Endothelial cell of umbilical vein (primary cell): ENCODE measurements around the gene ASB13. TPM values are rescaled to one million over a fixed set of nuclear protein-coding genes. Genes with fewer than 3 reads are reported as not detected.

Experiments
- BruUV-seq: library from RNA; stranded (reverse); fragments of 400-500 nt; replicated peaks from 2 replicates; lab custom pipeline; 2021; lab: Mats Ljungman, UMichigan
- CTCF ChIA-PET: fragments of 300-600, 350-600 bp; sonication (Branson Sonifier 250); formaldehyde crosslinking; loops from one replicate; lab custom pipeline; 2021; ENCODE audit warnings: antibody characterized with exemption, inconsistent platforms; lab: Charles Lee
- POLR2A ChIA-PET: fragments of 300-600, 350-600 bp; sonication (Branson Sonifier 250); formaldehyde crosslinking; loops from one replicate; lab custom pipeline; 2021; ENCODE audit warnings: antibody characterized with exemption, inconsistent platforms; lab: Charles Lee
- DNase-seq: peaks from one replicate; pipeline ENCODE4 v3.0.0-alpha.2; 2011; ENCODE audit warnings: low read depth, low spot score
- FAIRE-seq: peaks from 2 replicates; lab custom pipeline; 2011; peaks lifted over from hg19 to GRCh38; lab: Jason Lieb, UNC
- H2AFZ ChIP-seq: 2 replicates; pipeline ENCODE4 v1.6.0; 2012; ENCODE audit warnings: low read depth, low read length, control low read depth, inconsistent platforms
- H3K27ac ChIP-seq: 2 replicates; pipeline ENCODE4 v1.5.1; 2011; ENCODE audit warnings: low read depth, mild to moderate bottlenecking, control low read depth, low read length, moderate library complexity; ENCODE audit not compliant: insufficient read depth
- H3K27me3 ChIP-seq, 2 experiments: 2 replicates each; pipeline versions ENCODE4 v1.6.0 to v1.6.1; 2011; ENCODE audit warnings: low read length in 2 of 2, mixed read lengths in 1 of 2; ENCODE audit not compliant: control insufficient read depth in 2 of 2, insufficient read depth in 2 of 2
- H3K36me3 ChIP-seq, 2 experiments: 2 replicates in 1 of 2; 3 replicates in 1 of 2; pipeline ENCODE4 v1.5.1; 2011; ENCODE audit warnings: low read length in 2 of 2, mild to moderate bottlenecking in 1 of 2, moderate library complexity in 1 of 2; ENCODE audit not compliant: control insufficient read depth in 2 of 2, insufficient read depth in 2 of 2; ENCODE audit errors: extremely low read depth in 1 of 2
- H3K4me1 ChIP-seq: 3 replicates; pipeline ENCODE4 v1.5.1; 2011; ENCODE audit warnings: mild to moderate bottlenecking, low read length; ENCODE audit not compliant: control insufficient read depth, insufficient read depth; ENCODE audit errors: extremely low read depth
- H3K4me2 ChIP-seq: 2 replicates; pipeline ENCODE4 v1.6.1; 2011; ENCODE audit warnings: low read length, control low read depth, mixed read lengths; ENCODE audit not compliant: insufficient read depth
- H3K4me3 ChIP-seq, 3 experiments: fragments of 200-600 bp in 1 of 3; sonication (generic), shearing (Covaris generic) in 1 of 3; replicated peaks in 1 of 3; 2 replicates each; pipeline ENCODE4 v1.5.1; 2011 to 2016; ENCODE audit warnings: control low read depth in 3 of 3, low read length in 3 of 3, mild to moderate bottlenecking in 2 of 3, inconsistent platforms in 1 of 3, low read depth in 1 of 3, moderate library complexity in 1 of 3; ENCODE audit not compliant: insufficient read depth in 1 of 3
- H3K79me2 ChIP-seq: 2 replicates; pipeline ENCODE4 v1.6.0; 2012; ENCODE audit warnings: low read length, inconsistent platforms; ENCODE audit not compliant: control insufficient read depth, insufficient read depth
- H3K9ac ChIP-seq: replicated peaks from 2 replicates; pipeline ENCODE3; 2011; ENCODE audit warnings: low read length, control low read depth; ENCODE audit not compliant: insufficient read depth; ENCODE audit errors: extremely low read depth
- H3K9me1 ChIP-seq: replicated peaks from 3 replicates; pipeline ENCODE4 v1.6.0; 2011; ENCODE audit warnings: mild to moderate bottlenecking, low read length; ENCODE audit not compliant: control insufficient read depth, insufficient read depth; ENCODE audit errors: extremely low read depth
- H3K9me3 ChIP-seq: replicated peaks from 2 replicates; pipeline ENCODE4 v1.5.1; 2012; ENCODE audit warnings: low read length, inconsistent platforms; ENCODE audit not compliant: control insufficient read depth, insufficient read depth
- H4K20me1 ChIP-seq: replicated peaks from 2 replicates; pipeline ENCODE3; 2011; ENCODE audit warnings: mild to moderate bottlenecking, low read length; ENCODE audit not compliant: control insufficient read depth, insufficient read depth; ENCODE audit errors: extremely low read depth
- EZH2 ChIP-seq: IDR thresholded peaks from 2 replicates; pipeline ENCODE4 v1.6.1; 2012; ENCODE audit warnings: borderline replicate concordance, low read depth, mild to moderate bottlenecking, moderate library complexity, low read length, inconsistent platforms; ENCODE audit not compliant: severe bottlenecking
- FOS ChIP-seq: IDR thresholded peaks from 2 replicates; pipeline ENCODE4 v1.6.1; 2011; ENCODE audit warnings: mild to moderate bottlenecking, low read length, moderate library complexity, borderline replicate concordance; ENCODE audit not compliant: insufficient read depth
- GATA2 ChIP-seq: IDR thresholded peaks from 2 replicates; pipeline ENCODE4 v1.7.0; 2011; ENCODE audit warnings: low read depth, mild to moderate bottlenecking, moderate library complexity, mixed read lengths, low read length; ENCODE audit not compliant: insufficient read length, insufficient read depth
- JUN ChIP-seq: IDR thresholded peaks from 2 replicates; pipeline ENCODE4 v1.6.1; 2011; ENCODE audit warnings: borderline replicate concordance, low read depth; ENCODE audit not compliant: insufficient read length, insufficient read depth
- MYC ChIP-seq: IDR thresholded peaks from one replicate; pipeline ENCODE4 v1.6.1; 2011; ENCODE audit warnings: mild to moderate bottlenecking, low read depth, low read length
- POLR2A ChIP-seq: IDR thresholded peaks from 2 replicates; pipeline ENCODE4 v1.6.1; 2012; ENCODE audit warnings: low read depth, mild to moderate bottlenecking, control low read depth, low read length
- POLR2AphosphoS5 ChIP-seq: IDR thresholded peaks from 2 replicates; pipeline ENCODE4 v1.6.1; 2012; ENCODE audit warnings: low read depth, mild to moderate bottlenecking, control low read depth, low read length, moderate library complexity; ENCODE audit not compliant: insufficient read depth
- dilution Hi-C: fragments of 300-500 bp; cut with MboI; formaldehyde crosslinking; loops from one replicate; pipeline ENCODE4 v1.15.0; 2019; ENCODE audit warnings: low sequenced_read_pairs; ENCODE audit not compliant: extremely low pct_ligation_motif_present
- intact Hi-C: fragments of 100-400 bp; cut with micrococcal nuclease; formaldehyde crosslinking; loops from one replicate; pipeline ENCODE4 v1.10.0; 2022
- polyA plus RNA-seq, 4 experiments: library from polyadenylated mRNA; depleted of rRNA in 3 of 4; stranded (reverse) in 3 of 4; unstranded in 1 of 4; fragments of >200 nt; gene quantifications; 2 replicates each; pipeline versions ENCODE4 v1.2.1 to v1.2.3, GENCODE V29; 2011 to 2012; ENCODE audit warnings: missing spikeins in 1 of 4
- total RNA-seq: library from RNA; stranded (reverse); gene quantifications from 2 replicates; pipeline ENCODE4 v1.2.3, GENCODE V29; 2021
- TF ChIP-seq, protein P1 (sequence below), 2 donors: IDR thresholded peaks; 1 replicate in 1 of 2; 2 replicates in 1 of 2; pipeline ENCODE4 v1.5.1; 2011; ENCODE audit warnings: low read length in 2 of 2, mild to moderate bottlenecking in 2 of 2, moderate library complexity in 2 of 2, control low read depth in 1 of 2, inconsistent platforms in 1 of 2, low read depth in 1 of 2; ENCODE audit not compliant: insufficient read depth in 1 of 2; ENCODE audit errors: extremely low read depth in 1 of 2
- TF ChIP-seq, protein P2 (sequence below): IDR thresholded peaks from 2 replicates; pipeline ENCODE4 v1.6.1; 2011; ENCODE audit not compliant: insufficient read depth, insufficient read length

The ASB13 gene
- total and polyA plus RNA-seq, 2 donors (not counting 3 experiments of a cell fraction or from before 2014, with no cell fraction given) = 6.3 to 7.3 TPM

DNA sequence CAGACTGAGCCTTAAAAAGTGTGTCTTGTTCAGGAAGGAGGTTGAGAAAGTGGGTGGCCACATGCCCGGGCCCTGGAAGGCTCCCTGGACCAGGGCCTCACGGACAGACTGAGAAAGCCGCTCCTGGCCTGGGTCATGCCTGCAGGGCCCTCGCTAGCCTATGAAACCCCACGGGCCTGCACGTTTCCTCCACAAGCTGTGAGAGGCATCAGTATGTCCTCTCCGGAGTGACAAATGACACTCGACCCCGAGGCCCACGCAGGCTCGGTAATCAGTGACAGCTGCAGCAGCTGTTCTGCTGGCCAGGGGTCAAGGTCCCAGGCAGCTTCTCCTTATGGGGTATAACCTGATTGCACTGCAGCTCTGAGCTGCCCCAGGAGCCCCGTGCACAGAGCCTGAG, 47.6 kb downstream of the ASB13 start:
- Histone ChIP-seq H3K27me3 (no peaks in the 10 kb centered on the region), H4K20me1 (no peaks in the 10 kb centered on the region), H3K36me3 (no peaks in the 10 kb centered on the region), H3K9me3 (no peaks in the 10 kb centered on the region), H3K79me2 (no peaks in the 10 kb centered on the region), H3K27ac (no peak overlapping the region), H3K9me1 (no peaks in the 10 kb centered on the region), H3K4me1 (no peaks in the 10 kb centered on the region), H2AFZ (no peak overlapping the region), H3K4me3 (no peak overlapping the region), H3K4me2 (no peak overlapping the region), H3K9ac (no peak overlapping the region)
- ChIA-PET CTCF (interaction anchor here (2.0 to 2.2 kb wide), 2 partner anchors 176 to 184 kb away, joined by 8 to 9 read pairs; no protein-coding TSS in a partner anchor), POLR2A (interaction anchor here (1.4 kb wide), 1 partner anchor 173 kb away, joined by 3 read pairs; no protein-coding TSS in a partner anchor)
- no peak for FAIRE-seq
- no peak for DNase-seq
- dilution Hi-C loops = no loop called here
- intact Hi-C loops = no loop called here
- BruUV-seq = no TSS peak
- TF ChIP-seq FOS (no peak), GATA2 (no peak), POLR2AphosphoS5 (no peak), EZH2 (no peak), POLR2A (no peak), MYC (no peak), JUN (no peak)
- TF ChIP-seq, protein P1, sequence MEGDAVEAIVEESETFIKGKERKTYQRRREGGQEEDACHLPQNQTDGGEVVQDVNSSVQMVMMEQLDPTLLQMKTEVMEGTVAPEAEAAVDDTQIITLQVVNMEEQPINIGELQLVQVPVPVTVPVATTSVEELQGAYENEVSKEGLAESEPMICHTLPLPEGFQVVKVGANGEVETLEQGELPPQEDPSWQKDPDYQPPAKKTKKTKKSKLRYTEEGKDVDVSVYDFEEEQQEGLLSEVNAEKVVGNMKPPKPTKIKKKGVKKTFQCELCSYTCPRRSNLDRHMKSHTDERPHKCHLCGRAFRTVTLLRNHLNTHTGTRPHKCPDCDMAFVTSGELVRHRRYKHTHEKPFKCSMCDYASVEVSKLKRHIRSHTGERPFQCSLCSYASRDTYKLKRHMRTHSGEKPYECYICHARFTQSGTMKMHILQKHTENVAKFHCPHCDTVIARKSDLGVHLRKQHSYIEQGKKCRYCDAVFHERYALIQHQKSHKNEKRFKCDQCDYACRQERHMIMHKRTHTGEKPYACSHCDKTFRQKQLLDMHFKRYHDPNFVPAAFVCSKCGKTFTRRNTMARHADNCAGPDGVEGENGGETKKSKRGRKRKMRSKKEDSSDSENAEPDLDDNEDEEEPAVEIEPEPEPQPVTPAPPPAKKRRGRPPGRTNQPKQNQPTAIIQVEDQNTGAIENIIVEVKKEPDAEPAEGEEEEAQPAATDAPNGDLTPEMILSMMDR (IDR thresholded peaks at IDR 0.05; ENCODE audit: extremely low read depth in 1 of 2, insufficient read depth in 1 of 2, low read depth in 1 of 2, low read length in 2 of 2) = no peak
- TF ChIP-seq, protein P2, sequence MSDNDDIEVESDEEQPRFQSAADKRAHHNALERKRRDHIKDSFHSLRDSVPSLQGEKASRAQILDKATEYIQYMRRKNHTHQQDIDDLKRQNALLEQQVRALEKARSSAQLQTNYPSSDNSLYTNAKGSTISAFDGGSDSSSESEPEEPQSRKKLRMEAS = no peak
